Rectal smooth muscle tissue (tissue), 1 donor: ENCODE measurements around the gene PPM1B.
"Not testable (repeated sequence)": the region's sequence is repeated elsewhere in the genome, so short reads cannot be mapped to it uniquely, and the experiment has no call there.

Experiments used
- H3K27ac ChIP-seq: one replicate; pipeline ENCODE4 v1.7.0; 2013; ENCODE audit warnings: low read depth, low read length, inconsistent platforms
- H3K27me3 ChIP-seq: one replicate; pipeline ENCODE4 v1.7.0; 2013; ENCODE audit warnings: low read length; ENCODE audit not compliant: control insufficient read depth, insufficient read depth
- H3K36me3 ChIP-seq: one replicate; pipeline ENCODE4 v1.7.0; 2013; ENCODE audit warnings: low read length; ENCODE audit not compliant: control insufficient read depth, insufficient read depth
- H3K4me1 ChIP-seq: one replicate; pipeline ENCODE4 v1.7.0; 2013; ENCODE audit warnings: low read length; ENCODE audit not compliant: control insufficient read depth, insufficient read depth
- H3K4me3 ChIP-seq: one replicate; pipeline ENCODE4 v1.7.0; 2013; ENCODE audit warnings: low read length
- H3K9ac ChIP-seq: one replicate; pipeline ENCODE4 v1.7.0; 2013; ENCODE audit warnings: low read length

The PPM1B gene

GRCh38 chr2:44245083-44245861 lies 76.6 kb downstream of the PPM1B start:
- Histone ChIP-seq H3K9ac (no peak overlapping the region), H3K27me3 (no peaks in the 10 kb centered on the region), H3K4me3 (no peak overlapping the region), H3K27ac (no peak overlapping the region), H3K4me1 (no peaks in the 10 kb centered on the region), H3K36me3 (no peaks in the 10 kb centered on the region)

GRCh38 chr2:44246436-44246835 lies 77.8 kb downstream of the PPM1B start:
- Histone ChIP-seq H3K27me3 (no peaks in the 10 kb centered on the region), H3K27ac (no peak overlapping the region), H3K4me1 (no peaks in the 10 kb centered on the region), H3K36me3 (no peaks in the 10 kb centered on the region), H3K9ac (no peak overlapping the region), H3K4me3 (no peak overlapping the region)

GRCh38 chr2:44246840-44247369 lies 78.2 kb downstream of the PPM1B start:
- H3K36me3 ChIP-seq: no peaks in the 10 kb centered on the region
- no peak overlapping the region for H3K27ac ChIP-seq

GRCh38 chr2:44247924-44248323 lies 79.2 kb downstream of the PPM1B start:
- H3K4me1 ChIP-seq: no peaks in the 10 kb centered on the region
- no peak overlapping the region for H3K4me3 ChIP-seq
- no peaks in the 10 kb centered on the region for H3K36me3 ChIP-seq
- H3K27ac ChIP-seq: no peak overlapping the region
- no peak overlapping the region for H3K9ac ChIP-seq
- no peaks in the 10 kb centered on the region for H3K27me3 ChIP-seq

More at GRCh38 chr2:44246840-44247369, 78.2 kb downstream of the PPM1B start:
- Histone ChIP-seq H3K4me1 (no peaks in the 10 kb centered on the region), H3K4me3 (no peak overlapping the region), H3K9ac (no peak overlapping the region), H3K27me3 (no peaks in the 10 kb centered on the region)

- not testable (repeated sequence) for H3K9ac ChIP-seq, H3K36me3 ChIP-seq, H3K4me3 ChIP-seq, H3K27me3 ChIP-seq, H3K27ac ChIP-seq, H3K4me1 ChIP-seq
Observed at GRCh38 chr2:44249269-44249668, 80.6 kb downstream of the PPM1B start.

- Histone ChIP-seq H3K4me1 (no peaks in the 10 kb centered on the region), H3K4me3 (no peak overlapping the region), H3K36me3 (no peaks in the 10 kb centered on the region), H3K9ac (no peak overlapping the region), H3K27me3 (no peaks in the 10 kb centered on the region), H3K27ac (no peak overlapping the region)
Observed at GRCh38 chr2:44250376-44250775, 81.7 kb downstream of the PPM1B start.

GRCh38 chr2:44254023-44254422 lies 85.3 kb downstream of the PPM1B start:
- Histone ChIP-seq H3K36me3 (no peaks in the 10 kb centered on the region), H3K9ac (no peak overlapping the region), H3K4me3 (no peak overlapping the region), H3K27me3 (no peaks in the 10 kb centered on the region), H3K4me1 (no peaks in the 10 kb centered on the region), H3K27ac (no peak overlapping the region)

- H3K9ac ChIP-seq, H3K27ac ChIP-seq, H3K36me3 ChIP-seq, H3K4me1 ChIP-seq, H3K4me3 ChIP-seq, H3K27me3 ChIP-seq: not testable (repeated sequence)
Observed at GRCh38 chr2:44255704-44256103, 87.0 kb downstream of the PPM1B start.

GRCh38 chr2:44257802-44258201 lies 89.1 kb downstream of the PPM1B start:
- not testable (repeated sequence) for H3K9ac ChIP-seq, H3K27ac ChIP-seq

GRCh38 chr2:44267269-44267795 lies 98.7 kb downstream of the PPM1B start:
- H3K36me3 ChIP-seq: no peaks in the 10 kb centered on the region
- H3K27me3 ChIP-seq: no peaks in the 10 kb centered on the region
- no peak overlapping the region for H3K9ac ChIP-seq
- no peaks in the 10 kb centered on the region for H3K4me1 ChIP-seq
- no peak overlapping the region for H3K4me3 ChIP-seq
- no peak overlapping the region for H3K27ac ChIP-seq

More at GRCh38 chr2:44257802-44258201, 89.1 kb downstream of the PPM1B start:
- not testable (repeated sequence) for H3K4me1 ChIP-seq, H3K27me3 ChIP-seq, H3K4me3 ChIP-seq, H3K36me3 ChIP-seq

GRCh38 chr2:44267796-44268648 lies 99.3 kb downstream of the PPM1B start:
- Histone ChIP-seq H3K4me3 (no peak overlapping the region), H3K4me1 (no peaks in the 10 kb centered on the region), H3K27ac (peak overlapping the region; percentile 32), H3K9ac (no peak overlapping the region), H3K36me3 (no peaks in the 10 kb centered on the region), H3K27me3 (no peaks in the 10 kb centered on the region)

GRCh38 chr2:44269831-44270230 lies 101.2 kb downstream of the PPM1B start:
- H3K4me1 ChIP-seq: no peaks in the 10 kb centered on the region
- H3K9ac ChIP-seq: no peak overlapping the region
- no peak overlapping the region for H3K27ac ChIP-seq
- H3K4me3 ChIP-seq: no peak overlapping the region
- H3K27me3 ChIP-seq: no peaks in the 10 kb centered on the region
- no peaks in the 10 kb centered on the region for H3K36me3 ChIP-seq
